Stimulated activated effector memory CD8-positive, alpha-beta T cell treated with anti-CD3 and anti-CD28 coated beads, Interleukin-12 subunit alpha, Interleukin-12 subunit beta, amount 100 ng/mL, for 72 hours (primary cell): ENCODE results near the gene KANSL1.

Source experiments
- ATAC-seq: fragments of 150-1000 bp; cut with Tn5 transposase; 2 replicates; pipeline ENCODE4 v1.10.0; 2021
- DNase-seq, 2 donors: peaks; one replicate each; pipeline ENCODE4 v3.0.0; 2021 to 2022; ENCODE audit warnings: low spot score in 2 of 2
- H3K27ac Mint-ChIP-seq: one replicate; pipeline ENCODE4 v1.8.0; 2022; ENCODE audit warnings: mild to moderate bottlenecking, mixed read lengths
- H3K36me3 Mint-ChIP-seq: one replicate; pipeline ENCODE4 v1.8.0; 2022; ENCODE audit warnings: mild to moderate bottlenecking, mixed read lengths
- H3K4me1 Mint-ChIP-seq: one replicate; pipeline ENCODE4 v1.8.0; 2022; ENCODE audit warnings: mixed read lengths
- H3K4me3 Mint-ChIP-seq: one replicate; pipeline ENCODE4 v1.8.0; 2022; ENCODE audit warnings: mild to moderate bottlenecking, mixed read lengths
- H3K9me3 Mint-ChIP-seq: one replicate; pipeline ENCODE4 v1.8.0; 2022; ENCODE audit warnings: mixed read lengths

KANSL1 gene

DNA sequence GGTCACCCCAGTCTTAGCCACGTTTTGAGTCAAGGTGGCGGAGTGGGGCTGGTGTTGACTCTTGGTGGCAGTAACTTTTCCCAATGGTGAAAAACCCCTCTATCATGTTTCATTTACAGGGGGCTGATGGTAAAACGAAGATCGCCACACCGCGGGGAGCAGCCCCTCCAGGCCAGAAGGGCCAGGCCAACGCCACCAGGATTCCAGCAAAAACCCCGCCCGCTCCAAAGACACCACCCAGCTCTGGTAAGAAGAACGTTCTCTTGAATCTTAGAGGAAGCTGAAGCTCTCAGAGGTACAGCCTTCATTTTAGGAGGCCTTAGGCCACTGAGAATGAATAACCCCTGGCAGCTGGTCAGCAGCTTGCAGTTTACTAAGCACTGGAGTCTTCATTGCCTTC is 201.9 kb downstream of the KANSL1 start:
- H3K27ac Mint-ChIP-seq: no peak overlapping the region
- no peaks in the 10 kb centered on the region for H3K4me1 Mint-ChIP-seq
- ATAC-seq: no peak
- H3K9me3 Mint-ChIP-seq: no peaks in the 10 kb centered on the region
- H3K36me3 Mint-ChIP-seq: no peaks in the 10 kb centered on the region
- DNase-seq: no peak
- H3K4me3 Mint-ChIP-seq: no peak overlapping the region

DNA sequence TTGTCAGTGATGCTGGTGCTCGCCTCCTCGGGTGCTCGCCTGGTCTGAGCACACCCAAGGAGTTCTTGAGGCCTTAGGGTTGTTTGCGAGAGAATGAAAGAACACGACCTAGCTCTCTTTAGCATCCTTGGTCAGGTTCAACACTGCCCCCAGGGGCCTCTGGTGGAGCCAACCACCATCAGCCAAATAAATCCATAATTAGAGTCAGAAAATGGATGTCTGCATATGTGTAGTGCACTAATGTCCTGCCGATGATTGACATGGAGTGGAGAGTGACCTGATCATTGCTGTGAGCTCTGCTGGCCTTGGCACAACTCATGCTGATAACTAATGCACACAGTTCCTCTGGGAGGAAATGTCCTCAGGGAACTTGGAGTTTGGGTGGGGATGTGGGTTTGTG is 202.3 kb downstream of the KANSL1 start:
- no peak for DNase-seq
- no peak overlapping the region for H3K27ac Mint-ChIP-seq
- H3K4me3 Mint-ChIP-seq: no peak overlapping the region
- no peaks in the 10 kb centered on the region for H3K4me1 Mint-ChIP-seq
- H3K9me3 Mint-ChIP-seq: no peaks in the 10 kb centered on the region
- ATAC-seq: no peak
- H3K36me3 Mint-ChIP-seq: no peaks in the 10 kb centered on the region

DNA sequence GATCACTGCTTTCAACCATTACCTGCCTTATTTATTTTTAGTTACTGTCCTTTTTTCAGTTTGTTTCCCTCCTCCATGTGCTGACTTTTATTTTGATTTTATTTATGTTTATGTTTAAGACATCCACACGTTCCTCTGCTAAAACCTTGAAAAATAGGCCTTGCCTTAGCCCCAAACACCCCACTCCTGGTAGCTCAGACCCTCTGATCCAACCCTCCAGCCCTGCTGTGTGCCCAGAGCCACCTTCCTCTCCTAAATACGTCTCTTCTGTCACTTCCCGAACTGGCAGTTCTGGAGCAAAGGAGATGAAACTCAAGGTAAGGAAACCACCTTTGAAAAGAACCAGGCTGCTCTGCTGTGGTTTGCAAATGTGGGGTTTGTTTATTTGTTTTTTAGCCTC is 203.5 kb downstream of the KANSL1 start:
- H3K36me3 Mint-ChIP-seq: no peaks in the 10 kb centered on the region
- no peaks in the 10 kb centered on the region for H3K4me1 Mint-ChIP-seq
- no peaks in the 10 kb centered on the region for H3K9me3 Mint-ChIP-seq
- no peak overlapping the region for H3K4me3 Mint-ChIP-seq
- DNase-seq (no peak), ATAC-seq (no peak)
- no peak overlapping the region for H3K27ac Mint-ChIP-seq

DNA sequence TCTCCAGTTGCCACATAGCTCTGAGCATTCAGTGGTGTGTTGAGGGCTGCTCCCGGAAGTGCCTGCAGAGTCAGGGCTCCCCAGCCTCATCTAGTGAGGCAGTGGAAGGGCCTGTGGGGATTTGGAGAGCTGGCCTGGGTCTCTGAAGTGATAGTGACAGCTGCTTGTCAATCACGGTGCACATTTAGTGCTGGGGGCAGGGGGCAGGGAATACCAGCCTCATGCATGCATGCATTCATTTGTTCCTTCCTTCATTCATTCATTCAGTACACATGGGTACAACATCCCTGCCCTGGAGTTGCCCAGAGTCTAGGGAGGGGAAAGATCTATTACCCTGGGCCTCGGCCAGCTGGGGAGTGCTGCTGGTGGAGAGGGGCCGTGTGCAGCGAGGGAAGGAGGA is 205.5 kb downstream of the KANSL1 start:
- no peak for ATAC-seq
- H3K36me3 Mint-ChIP-seq: no peaks in the 10 kb centered on the region
- no peak for DNase-seq
- no peak overlapping the region for H3K27ac Mint-ChIP-seq
- H3K9me3 Mint-ChIP-seq: no peaks in the 10 kb centered on the region
- H3K4me1 Mint-ChIP-seq: no peaks in the 10 kb centered on the region
- H3K4me3 Mint-ChIP-seq: no peak overlapping the region

DNA sequence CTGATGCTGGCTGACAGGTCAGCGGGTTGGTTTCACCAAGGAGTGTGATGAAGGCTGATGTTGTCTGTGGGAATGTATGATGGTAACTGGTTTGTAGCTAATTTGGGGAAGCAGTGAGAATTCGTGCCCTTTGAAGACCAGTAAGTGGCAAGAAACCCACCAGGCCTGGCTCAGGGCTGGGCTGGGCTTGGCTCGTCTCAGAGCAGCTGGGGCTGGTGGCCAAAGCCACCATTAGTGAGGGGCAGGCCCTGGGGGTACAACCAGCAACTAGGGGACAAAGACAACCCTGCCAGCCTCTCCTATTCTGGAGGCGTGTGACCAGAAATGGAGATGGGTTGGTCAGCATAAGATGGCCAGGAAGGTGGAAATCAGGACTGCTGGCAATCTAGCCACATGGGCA is 207.2 kb downstream of the KANSL1 start:
- Mint-ChIP-seq H3K4me3 (no peak overlapping the region), H3K27ac (no peak overlapping the region), H3K36me3 (no peaks in the 10 kb centered on the region), H3K4me1 (no peaks in the 10 kb centered on the region), H3K9me3 (no peaks in the 10 kb centered on the region)
- no peak for ATAC-seq
- no peak for DNase-seq

DNA sequence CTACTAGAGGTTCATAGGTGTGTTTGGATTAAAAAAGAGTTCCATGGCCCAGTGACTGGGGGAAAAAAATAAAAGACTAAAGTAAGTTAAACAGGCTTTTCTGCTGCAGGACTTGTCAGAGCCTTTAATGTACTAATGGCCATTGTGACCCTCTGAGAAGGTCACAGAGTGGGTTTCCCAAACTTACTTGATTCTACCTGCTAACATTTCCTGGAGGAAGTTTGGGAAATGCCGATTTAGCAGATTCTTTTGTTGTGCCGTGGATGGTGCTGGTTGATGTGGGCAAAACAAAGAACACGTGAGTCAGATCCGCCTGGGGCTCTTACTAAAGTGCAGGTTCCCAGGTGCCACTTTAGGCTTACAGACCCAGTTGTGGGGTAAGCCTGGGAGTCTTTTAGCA is 207.8 kb downstream of the KANSL1 start:
- Mint-ChIP-seq H3K4me3 (no peak overlapping the region), H3K27ac (no peak overlapping the region), H3K4me1 (no peaks in the 10 kb centered on the region), H3K9me3 (no peaks in the 10 kb centered on the region), H3K36me3 (no peaks in the 10 kb centered on the region)
- no peak for ATAC-seq
- DNase-seq: no peak

DNA sequence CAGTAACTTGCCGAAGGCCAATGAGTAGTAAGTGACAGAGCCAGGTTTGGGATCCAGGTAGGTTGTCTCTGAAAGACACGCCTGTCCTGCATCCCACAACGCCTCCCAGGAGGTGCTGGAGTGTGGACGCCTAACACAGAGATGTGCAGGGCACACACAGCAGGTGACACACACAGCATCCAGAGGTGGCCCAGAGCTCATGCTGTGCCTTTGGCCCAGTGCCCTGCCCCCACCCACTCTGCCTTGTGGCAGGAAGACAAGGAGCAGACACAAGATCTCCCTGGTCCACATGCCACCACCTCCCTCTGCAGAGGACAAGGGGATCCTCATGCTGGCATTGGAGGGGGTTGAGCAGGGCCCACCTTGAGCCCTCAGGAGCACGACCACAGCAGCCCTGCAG is 208.9 kb downstream of the KANSL1 start:
- H3K36me3 Mint-ChIP-seq: no peaks in the 10 kb centered on the region
- DNase-seq (no peak), ATAC-seq (no peak)
- no peak overlapping the region for H3K4me3 Mint-ChIP-seq
- H3K9me3 Mint-ChIP-seq: no peaks in the 10 kb centered on the region
- H3K4me1 Mint-ChIP-seq: no peaks in the 10 kb centered on the region
- H3K27ac Mint-ChIP-seq: no peak overlapping the region

DNA sequence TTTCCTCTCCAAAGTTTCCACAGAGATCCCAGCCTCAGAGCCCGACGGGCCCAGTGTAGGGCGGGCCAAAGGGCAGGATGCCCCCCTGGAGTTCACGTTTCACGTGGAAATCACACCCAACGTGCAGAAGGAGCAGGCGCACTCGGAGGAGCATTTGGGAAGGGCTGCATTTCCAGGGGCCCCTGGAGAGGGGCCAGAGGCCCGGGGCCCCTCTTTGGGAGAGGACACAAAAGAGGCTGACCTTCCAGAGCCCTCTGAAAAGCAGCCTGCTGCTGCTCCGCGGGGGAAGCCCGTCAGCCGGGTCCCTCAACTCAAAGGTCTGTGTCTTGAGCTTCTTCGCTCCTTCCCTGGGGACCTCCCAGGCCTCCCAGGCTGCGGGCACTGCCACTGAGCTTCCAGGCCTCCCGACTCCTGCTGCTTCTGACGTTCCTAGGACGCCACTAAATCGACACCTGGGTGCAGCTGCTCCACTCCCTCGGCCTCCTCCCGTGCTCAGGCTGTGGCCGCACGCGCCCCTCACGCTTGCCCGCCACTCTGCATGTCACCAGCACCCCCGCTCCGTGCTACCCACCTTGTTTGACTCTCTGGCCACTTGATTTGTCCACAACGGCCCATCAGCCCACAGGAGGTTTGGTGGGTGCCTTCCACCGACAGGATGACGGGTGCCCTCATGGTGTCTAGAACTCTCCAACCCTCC is 209.5 kb downstream of the KANSL1 start:
- DNase-seq (no peak), ATAC-seq (no peak)
- Mint-ChIP-seq H3K36me3 (no peaks in the 10 kb centered on the region), H3K4me1 (no peaks in the 10 kb centered on the region), H3K9me3 (no peaks in the 10 kb centered on the region), H3K27ac (no peak overlapping the region), H3K4me3 (no peak overlapping the region)

GRCh38 chr17:45982791-45983613 is 210.2 kb downstream of the KANSL1 start:
- ATAC-seq (no peak), DNase-seq (no peak)
- Mint-ChIP-seq H3K27ac (no peak overlapping the region), H3K36me3 (no peaks in the 10 kb centered on the region), H3K4me1 (no peaks in the 10 kb centered on the region), H3K9me3 (no peaks in the 10 kb centered on the region), H3K4me3 (no peak overlapping the region)

GRCh38 chr17:45981306-45981705 is 211.9 kb downstream of the KANSL1 start:
- Mint-ChIP-seq H3K9me3 (no peaks in the 10 kb centered on the region), H3K36me3 (no peaks in the 10 kb centered on the region), H3K4me1 (no peaks in the 10 kb centered on the region), H3K27ac (no peak overlapping the region), H3K4me3 (no peak overlapping the region)
- ATAC-seq (no peak), DNase-seq (no peak)

- Mint-ChIP-seq H3K4me1 (no peaks in the 10 kb centered on the region), H3K9me3 (no peaks in the 10 kb centered on the region), H3K36me3 (no peaks in the 10 kb centered on the region), H3K27ac (no peak overlapping the region), H3K4me3 (no peak overlapping the region)
- ATAC-seq (no peak), DNase-seq (no peak)
Measured at GRCh38 chr17:45980855-45981254, 212.4 kb downstream of the KANSL1 start.
